SIG-M5 treated with dmso at 0.1 percent for 504 hours (cell line): ENCODE measurements around the gene FREY1.

ENCODE experiments used
- DNase-seq: peaks from one replicate; lab custom pipeline; 2025; ENCODE audit not compliant: unreplicated experiment; lab: John Stamatoyannopoulos, UW

Gene FREY1, protein sequence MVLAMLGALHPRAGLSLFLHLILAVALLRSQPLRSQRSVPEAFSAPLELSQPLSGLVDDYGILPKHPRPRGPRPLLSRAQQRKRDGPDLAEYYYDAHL

DNA sequence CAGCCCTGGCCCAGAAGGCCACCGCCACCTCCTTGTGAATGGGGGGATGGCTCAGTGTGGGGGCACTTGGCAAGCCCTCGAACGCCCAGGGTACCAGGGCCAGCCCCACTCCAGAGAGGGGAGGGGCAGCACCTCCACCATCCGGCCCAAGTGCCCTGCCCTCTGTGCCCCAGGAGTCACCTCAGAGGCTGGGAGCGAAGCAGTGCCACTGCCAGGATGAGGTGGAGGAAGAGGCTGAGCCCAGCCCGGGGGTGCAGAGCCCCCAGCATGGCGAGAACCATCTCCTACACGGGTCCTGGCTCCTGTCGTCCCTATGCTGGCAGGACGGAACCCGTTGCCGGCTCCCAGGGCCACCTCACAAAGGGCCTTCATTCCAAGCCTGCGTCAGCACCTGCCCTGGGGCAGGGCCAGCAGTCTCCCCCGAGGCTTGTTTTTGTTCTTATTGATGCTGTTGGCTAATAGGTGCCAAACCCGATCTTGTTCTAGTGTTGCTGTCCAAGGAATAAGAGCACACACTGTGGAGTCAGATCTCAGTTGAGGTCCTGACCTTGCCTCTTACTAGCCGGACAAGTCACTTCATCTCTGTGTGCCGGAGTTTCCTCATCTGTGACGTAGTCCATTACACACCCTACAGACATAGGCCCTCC, at the start of gene FREY1:
Gene FREY1, minus strand, starts transcription at position 307 of the 647 bp plus-strand sequence. Its CDS starts 26 bp downstream, at position 281.
- DNase-seq, result no peak

DNA sequence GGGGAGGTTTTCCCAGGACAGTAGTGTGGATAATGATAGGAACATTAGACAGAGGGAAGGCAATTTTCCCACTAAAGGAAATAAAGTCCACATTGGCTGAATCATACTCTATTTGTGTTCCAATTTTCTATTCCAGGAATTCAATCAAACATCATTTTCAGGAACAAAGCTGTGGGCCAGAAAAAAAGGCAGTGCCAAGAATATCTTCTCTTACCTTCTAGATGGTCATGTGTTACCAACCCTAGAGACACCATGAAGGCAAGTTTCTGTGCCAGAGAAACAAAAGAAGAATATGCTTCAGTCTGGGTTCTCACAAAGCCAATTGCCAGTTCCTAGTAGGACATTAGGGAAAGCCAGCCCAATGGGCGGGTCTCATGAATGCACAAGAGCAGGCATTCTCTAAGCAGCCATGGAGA, 42.9 kb upstream of the FREY1 start:
- no peak for DNase-seq

DNA sequence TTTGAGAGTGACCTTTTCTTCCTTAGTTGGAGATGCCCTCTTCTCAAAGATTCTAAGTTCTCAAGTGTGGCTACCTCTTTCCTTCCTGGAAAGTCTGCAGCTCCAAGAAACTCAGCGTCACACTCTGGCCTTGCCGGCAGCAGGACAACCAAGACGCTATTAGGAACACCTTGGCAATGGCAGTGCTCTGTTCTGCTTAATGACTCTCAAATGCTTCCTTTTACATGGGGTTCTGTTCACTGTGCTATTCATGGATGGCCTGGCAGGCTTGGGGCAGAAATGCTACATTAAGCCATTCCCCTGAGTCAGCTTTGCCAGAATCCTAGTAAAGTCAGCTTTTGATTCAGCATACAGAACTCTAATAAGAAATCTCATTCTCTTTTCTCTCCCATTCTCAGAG, 41.3 kb upstream of the FREY1 start:
- DNase-seq, result no peak

DNA sequence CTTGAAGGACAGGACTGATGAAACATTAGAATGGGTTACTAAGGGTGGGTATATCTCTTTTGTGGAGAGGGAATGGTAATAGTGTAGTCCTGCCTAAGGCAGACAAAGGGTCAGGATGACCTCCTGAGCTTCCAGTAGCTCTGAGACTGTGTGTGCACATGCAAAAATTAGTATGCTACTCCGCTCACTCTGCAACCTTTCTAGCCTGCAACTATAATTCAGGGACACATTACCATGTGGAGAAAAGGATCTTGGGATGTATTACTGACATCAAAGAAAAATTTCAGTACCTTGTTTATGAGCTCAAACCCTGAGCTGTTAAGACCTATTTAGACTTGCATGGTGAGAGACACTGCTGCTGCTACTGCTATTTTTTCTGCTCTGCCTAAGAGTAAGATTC, 40.8 kb upstream of the FREY1 start:
- no peak for DNase-seq

DNA sequence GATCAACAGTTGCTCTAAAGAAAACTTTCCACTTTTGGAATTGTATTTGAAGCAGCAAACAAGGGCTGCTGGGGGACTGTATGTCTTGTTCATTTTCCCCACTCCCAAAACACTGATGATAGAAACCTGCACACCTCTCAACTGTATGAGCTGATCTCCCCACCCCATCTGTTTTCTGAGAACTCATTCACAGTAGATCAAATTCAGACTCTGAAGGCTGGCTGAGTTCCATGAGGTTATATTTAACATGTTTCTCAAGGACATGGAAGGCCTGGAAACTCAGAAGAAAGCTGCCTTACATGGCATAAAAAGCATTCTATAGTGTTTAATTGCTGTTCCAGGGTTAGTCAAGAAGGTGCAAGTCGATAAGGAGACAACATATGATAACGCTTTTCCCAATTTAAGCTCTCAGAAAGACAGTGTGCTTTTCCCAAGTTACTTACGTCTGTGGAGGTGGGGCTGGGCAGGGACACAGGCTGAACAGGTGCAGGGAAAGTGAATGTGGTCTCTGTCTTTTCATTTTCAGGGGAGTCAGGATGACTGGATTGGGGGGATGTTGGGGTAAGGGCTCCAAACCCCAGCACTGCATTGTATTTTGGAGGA, 38.4 kb upstream of the FREY1 start:
- DNase-seq, result no peak

DNA sequence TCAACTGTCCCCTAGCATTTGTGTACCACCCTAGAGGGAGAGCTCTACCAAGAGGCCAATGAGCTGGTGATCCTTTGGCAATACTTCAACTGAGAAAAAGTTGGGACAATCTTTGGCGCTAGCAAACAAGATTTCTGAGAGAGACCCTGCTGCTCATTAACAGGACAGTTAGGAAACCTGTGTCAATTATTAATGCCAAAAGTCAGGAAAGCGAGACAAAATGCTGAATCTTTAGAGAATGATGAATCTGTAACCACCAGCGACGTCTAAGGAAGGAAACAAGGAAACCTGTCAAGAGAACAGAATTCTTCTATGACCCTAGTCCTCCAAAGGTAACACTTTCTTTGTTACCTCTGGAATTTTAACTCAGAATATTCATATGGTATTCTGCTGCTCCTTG, 35.3 kb upstream of the FREY1 start:
- DNase-seq, result no peak

DNA sequence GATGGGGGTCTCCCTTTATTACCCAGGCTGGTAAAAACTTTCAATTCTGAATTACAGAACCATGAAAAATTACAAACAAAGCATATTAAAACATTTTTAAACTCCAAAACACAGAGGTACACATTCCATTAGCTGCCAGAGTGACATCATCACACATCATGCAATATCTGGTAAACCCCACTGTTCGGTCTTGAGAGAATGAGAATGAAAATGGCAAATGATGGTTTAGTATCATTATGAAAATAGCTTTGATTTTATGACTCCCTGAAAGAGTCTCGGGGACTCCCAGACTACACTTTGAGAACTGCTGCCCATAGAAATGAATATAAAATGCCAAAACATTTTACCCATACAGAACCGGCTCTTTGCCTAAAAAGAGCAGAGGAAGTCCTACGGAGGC, 34.2 kb upstream of the FREY1 start:
- no peak for DNase-seq

DNA sequence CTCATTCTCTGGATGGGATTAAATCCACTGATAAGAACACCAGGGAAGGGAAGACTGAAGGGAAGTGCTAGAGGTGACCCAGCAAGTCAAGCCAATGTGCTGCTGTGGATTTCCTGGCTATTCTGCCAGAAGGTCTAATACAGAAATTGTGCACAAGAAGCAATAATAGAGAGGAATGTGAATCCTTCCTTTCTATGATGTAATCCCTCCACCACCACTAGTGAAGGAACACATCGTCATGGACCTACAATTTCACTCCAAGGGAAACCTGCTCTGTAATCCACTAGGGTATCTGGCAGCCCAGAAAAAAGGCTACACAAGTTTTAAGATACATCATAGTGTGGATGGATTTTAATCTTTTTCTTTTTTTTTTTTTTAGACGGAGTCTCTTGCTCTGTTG, 32.8 kb upstream of the FREY1 start:
- DNase-seq, result no peak

DNA sequence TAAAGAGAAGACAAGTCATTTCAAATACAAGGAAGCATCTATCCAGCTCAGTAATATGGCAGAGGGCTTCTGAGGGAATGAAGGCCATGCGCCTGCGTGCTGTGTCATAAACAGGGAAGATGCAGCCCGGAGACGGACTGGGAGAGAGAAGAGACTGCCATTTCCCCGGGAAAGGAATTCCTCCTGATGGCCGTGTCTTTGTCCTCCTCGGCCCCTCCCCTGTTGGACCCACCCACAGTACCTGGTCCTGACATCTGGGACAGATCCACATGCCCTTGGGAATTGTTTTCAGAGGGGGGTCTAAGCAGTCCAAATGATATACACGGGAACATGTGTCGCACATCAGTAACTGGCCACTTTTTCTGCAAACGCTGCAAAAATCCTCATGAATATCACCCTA, 30.8 kb upstream of the FREY1 start:
- DNase-seq, result no peak

DNA sequence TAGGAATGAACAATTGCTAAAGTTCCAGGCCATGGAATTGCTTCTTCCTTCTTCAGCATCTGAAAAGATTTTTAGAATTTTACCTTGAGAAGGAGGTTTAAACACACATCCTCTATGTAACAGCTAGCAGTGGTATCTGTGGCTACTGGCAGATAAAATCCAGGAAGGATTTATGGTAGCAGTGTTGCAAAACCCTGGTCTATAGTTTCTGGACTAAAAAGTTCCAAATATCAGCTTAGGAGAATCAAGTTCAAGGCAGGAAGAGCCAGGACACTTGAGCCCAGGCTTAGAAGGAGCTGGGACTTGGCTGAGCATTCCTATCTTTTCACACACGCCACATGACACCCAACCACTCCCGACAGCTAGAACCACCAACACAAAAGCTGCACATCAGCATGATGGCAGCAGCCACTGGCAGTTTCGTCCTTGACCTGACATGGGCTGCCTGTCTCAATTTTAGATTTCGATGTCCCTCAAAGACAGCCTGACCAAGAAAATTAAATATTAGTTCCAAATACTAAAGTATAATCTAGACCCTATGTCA, 29.5 kb upstream of the FREY1 start:
- DNase-seq, result no peak

DNA sequence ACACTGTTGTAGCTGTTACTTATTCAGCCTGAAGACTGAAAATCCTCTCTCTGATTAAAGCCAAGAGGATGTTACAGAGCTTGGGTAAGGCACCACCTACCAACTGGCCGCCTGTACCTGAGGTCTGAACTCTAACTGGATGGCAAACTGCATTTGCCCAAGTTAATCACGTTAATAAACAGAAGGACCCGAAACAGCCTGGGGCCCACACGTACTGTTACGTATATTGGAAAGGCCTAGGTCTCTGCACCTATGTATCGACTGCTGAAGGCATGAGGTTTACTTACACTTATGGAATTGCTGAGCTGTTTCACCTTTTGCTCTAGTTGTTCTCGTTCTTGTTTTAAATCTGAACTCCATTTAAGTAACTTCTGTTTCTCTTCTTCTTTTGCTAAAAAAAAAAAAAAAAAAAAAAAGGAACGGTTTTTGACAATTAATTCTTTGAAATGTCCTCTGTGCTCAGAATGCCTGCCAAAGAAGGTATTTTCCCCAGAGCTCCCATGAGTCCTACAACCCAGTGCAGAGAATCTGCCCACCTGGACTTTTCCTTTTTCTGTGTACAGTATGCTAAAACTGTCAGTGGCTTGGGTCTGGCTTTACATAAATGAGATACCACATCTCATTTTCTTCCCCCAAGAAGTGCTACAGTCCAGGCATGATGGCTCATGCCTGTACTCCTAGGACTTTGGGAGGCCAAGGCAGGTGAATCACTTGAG, 28.4 kb upstream of the FREY1 start:
- no peak for DNase-seq

DNA sequence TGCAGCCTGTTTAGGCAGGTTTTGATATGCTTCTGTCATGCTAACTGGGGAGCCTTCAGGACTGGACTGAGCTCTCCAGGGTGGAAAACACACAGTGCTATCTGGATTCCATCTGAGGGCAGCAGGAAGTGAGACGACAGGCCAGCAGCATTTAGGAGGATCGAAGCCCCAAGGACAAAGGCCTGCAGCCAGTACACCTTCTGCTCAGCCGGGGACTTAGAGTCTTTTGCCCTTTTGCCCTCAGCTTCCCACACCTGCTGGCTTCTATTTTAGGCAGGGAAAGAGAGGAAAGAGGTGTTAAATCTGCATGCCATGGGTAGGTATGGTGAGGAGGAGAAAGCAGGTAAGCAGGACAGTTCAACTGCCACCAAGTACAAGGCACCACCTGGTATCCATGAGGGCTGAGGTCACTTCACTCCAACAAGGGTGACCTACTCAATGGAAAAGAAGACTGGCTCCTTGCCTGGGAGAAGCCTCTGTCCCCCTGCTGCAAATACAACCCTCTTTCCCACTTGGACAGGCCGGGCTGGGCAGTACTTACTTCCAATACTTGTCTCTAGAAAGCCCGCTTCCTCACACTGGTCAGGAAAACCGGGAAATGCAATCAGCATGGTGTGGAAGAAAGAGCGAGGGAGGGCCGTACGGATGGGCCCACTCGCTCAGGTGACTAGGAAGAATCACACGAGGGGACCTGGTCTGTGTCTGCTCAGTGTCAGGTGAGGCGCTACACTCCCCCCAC, 27.7 kb upstream of the FREY1 start:
- DNase-seq, result no peak

DNA sequence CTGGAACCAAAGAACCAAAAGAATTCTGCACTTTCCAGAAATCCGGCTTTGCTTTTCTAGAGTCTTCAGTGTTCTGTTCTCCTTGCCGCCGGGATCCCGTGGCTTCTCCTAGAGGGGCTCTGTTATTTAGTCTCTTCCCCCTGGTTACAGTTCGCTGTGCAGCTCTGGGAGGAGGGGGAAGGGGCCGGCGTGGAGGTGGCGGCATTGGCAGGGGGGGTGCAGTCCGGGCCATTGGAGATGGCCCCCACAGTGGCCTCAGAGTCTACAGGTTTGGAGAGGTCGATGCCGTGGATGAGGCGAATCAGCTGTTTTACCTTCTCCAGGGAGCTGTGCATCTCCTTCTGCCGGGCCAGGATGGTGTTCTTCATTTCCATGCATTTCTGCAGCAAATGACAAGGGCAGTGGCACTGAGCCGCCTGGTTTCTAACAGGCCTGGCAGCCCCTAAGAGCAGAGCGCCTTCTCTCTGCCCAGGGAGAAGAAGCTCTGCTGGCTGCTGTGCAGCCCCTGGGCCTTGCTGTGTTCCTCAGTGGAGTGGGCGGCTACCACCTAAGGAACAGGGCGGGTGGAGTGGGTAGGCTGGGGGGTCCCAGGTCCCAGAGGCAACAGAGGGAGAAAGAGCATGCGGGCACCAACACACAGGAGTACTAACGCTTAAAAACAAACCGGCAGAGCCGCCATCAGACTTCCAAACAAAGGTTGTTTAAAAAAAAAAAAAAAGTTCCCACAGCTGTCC, 26.9 kb upstream of the FREY1 start:
- DNase-seq, result no peak

DNA sequence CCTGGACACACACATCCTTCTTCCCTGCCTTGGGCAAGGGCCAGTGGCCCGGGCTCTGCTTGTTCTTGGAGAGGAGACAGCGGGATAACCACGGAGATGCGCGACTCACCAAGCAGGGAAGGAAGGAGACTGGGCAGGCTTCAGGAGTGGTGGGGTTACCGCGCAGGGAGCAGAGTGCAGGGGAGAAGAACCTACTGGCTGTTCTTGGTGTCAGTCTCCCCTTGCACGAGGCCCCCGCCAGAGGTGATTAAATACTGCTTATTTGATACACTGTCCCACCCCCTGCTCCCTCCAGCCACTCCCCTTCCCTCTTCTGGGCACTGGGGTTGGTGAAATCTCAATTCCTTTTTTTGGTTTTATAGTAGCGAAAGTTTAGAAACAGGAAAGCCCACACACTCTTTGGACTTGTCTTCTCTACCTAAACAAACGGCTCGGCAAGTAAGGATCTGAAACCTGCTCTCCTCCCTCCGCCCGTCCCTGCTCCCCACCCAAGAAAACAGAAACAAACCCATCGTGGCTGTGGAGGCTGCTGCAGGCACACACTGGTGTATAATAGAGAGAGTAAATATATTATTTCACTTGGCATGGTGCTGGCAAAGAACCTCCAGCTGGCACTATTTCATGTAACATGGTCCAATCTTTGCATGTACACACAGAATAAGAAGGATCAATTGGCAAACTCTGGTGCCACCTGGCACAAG, 26.2 kb upstream of the FREY1 start:
- peak; percentile 78 for DNase-seq

DNA sequence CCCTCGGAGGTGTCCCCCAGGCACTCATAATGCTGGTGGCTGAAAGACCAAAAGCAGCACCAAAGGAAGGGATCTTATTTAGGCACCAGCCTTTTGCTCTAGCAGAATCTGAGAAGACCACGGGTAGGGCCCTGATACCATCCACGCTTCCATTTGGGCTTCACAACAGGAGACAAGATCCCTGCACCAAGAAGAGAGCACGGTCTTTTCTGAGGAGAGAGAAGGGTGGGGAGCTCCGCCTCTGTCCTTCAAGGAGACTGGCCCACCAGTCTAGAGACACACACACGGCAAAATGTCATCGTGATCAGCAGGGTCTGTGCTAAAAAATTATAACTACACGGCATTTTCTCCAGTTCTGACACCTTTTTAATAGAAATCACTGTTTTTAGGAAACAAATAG, 25.1 kb upstream of the FREY1 start:
- DNase-seq, result no peak

DNA sequence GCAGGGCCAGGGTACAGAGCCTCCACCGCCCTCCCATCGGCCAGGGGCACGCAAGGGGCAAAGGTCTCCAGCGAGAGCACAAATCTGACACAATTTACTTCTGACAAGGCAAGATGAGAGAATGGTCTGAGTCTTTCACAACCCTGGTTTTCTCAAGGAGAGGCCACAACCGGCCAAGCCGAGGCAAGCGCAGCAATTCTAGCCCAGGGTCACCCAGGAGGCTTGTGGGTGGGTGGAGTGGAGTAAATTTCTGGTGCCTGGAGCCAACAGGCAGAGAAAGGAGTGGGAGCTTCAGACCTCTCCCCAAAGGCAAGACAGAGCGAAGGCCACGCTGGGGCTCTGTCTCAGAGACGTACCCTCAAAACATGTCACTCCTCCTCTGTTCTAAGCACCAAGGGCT, 24.7 kb upstream of the FREY1 start:
- DNase-seq, result no peak

DNA sequence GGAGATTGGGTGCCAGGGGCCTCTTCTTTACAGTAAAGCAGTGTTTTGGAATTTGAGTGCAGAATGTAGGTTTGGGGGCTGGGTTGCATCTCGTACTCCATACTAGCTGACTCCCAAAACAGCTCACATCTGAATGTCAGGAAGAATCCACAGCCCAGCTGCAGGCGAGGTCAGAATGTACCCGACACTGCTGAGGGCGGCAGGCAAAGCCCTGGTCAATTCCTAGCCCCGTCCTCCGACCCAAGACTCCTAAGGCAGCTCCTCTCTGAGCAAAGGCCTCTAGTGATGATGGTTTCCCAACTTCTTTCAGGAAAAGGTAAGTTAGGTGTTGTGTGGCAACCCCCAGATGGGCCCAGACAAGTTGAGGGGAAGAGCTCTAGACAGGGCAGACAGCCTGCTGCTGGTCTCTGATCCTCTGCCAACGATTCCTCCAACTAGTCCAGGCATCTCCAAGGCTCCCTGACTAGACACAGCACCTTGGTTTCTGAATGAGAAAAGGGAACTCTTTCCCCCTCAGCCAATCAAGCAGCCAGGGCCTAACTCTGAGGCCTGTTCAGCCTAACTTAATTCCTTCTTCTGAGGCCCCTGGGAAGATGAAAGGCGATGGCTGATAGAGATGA, 24.0 kb upstream of the FREY1 start:
- DNase-seq, result no peak

DNA sequence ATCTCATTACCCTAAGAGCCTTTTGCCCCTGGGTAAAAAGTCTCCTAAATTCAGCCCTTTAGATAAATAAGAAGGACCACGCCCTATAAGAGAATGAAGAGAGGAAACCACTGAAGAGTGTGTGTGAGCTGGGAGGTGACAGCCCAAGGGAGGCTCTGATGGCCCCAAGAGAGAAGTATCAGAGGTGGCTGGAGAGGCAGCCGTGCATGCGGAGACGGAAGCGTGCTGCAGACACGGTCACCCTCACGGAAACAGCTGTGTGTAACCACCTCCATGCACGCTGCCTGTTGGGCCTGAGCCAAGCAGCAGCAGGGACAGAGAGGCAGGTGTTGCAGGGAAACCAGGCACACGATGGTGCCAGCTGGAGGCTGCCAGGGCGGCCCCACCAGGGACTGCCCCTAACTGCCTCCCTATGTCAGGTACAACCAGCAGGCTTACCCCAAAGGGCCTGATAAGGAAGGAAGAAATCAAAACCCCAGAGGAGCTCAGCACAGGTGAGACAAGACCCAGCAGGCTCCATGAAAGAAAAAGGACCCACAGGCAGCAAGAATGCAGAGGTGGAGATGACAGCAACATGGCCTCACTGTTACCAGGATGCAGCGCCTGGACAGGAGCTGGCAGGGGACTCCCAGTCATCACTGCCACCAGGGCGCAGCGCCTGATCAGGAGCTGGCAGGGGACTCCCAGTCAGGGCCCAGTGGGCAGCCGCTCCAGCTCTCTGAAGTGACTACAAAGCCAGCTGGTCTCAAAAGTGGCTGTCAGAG, 23.1 kb upstream of the FREY1 start:
- DNase-seq, result no peak

DNA sequence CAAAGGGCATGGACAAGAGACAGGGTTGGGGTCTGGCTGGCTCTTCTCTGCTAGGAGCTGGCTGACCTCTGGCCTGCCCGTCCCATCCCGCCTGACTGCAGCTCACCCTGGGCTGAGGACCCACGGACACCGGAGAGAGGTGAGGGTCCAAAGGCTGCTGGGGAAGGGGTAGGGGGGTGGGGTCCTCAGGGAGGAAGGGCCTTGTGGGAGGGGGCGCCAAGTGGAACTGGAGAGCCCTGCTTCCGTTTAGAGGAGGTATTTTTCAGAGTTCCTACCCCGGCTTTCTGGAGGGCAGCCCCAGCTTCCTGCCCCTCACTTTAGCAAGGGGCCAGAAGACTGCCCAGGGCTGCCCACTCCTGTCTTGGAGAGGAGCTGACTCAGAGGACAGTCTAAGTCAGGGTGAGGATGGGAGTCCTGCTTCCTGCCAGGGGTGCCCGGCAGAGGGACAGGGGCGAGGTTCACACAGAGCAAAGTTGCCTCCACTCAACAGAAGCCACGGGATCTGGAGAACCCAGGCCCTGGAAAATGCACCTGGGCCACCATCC, 22.5 kb upstream of the FREY1 start:
- DNase-seq, result no peak
